Esophagus mucosa (tissue), 1 donor: Measurements from ENCODE around the gene DOCK3. TPM values are rescaled to one million over a fixed set of nuclear protein-coding genes. Genes with fewer than 3 reads are reported as not detected.
A peak's percentile ranks its signal among the peaks of the same experiment; 100 is the strongest.

ENCODE experiments used
- ATAC-seq: fragments of 200-7000 bp; cut with Tn5 transposase; one replicate; pipeline ENCODE4 v1.9.1; 2020
- total RNA-seq: library from RNA; stranded (reverse); gene quantifications from one replicate; pipeline ENCODE4 v1.2.4, GENCODE V29; 2023
- donor health status: DM: yes; HTN: yes; CAD: no.

DOCK3 gene, protein sequence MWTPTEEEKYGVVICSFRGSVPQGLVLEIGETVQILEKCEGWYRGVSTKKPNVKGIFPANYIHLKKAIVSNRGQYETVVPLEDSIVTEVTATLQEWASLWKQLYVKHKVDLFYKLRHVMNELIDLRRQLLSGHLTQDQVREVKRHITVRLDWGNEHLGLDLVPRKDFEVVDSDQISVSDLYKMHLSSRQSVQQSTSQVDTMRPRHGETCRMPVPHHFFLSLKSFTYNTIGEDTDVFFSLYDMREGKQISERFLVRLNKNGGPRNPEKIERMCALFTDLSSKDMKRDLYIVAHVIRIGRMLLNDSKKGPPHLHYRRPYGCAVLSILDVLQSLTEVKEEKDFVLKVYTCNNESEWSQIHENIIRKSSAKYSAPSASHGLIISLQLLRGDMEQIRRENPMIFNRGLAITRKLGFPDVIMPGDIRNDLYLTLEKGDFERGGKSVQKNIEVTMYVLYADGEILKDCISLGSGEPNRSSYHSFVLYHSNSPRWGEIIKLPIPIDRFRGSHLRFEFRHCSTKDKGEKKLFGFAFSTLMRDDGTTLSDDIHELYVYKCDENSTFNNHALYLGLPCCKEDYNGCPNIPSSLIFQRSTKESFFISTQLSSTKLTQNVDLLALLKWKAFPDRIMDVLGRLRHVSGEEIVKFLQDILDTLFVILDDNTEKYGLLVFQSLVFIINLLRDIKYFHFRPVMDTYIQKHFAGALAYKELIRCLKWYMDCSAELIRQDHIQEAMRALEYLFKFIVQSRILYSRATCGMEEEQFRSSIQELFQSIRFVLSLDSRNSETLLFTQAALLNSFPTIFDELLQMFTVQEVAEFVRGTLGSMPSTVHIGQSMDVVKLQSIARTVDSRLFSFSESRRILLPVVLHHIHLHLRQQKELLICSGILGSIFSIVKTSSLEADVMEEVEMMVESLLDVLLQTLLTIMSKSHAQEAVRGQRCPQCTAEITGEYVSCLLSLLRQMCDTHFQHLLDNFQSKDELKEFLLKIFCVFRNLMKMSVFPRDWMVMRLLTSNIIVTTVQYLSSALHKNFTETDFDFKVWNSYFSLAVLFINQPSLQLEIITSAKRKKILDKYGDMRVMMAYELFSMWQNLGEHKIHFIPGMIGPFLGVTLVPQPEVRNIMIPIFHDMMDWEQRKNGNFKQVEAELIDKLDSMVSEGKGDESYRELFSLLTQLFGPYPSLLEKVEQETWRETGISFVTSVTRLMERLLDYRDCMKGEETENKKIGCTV (N-terminal part only)
- 0.84 TPM for total RNA-seq

DNA sequence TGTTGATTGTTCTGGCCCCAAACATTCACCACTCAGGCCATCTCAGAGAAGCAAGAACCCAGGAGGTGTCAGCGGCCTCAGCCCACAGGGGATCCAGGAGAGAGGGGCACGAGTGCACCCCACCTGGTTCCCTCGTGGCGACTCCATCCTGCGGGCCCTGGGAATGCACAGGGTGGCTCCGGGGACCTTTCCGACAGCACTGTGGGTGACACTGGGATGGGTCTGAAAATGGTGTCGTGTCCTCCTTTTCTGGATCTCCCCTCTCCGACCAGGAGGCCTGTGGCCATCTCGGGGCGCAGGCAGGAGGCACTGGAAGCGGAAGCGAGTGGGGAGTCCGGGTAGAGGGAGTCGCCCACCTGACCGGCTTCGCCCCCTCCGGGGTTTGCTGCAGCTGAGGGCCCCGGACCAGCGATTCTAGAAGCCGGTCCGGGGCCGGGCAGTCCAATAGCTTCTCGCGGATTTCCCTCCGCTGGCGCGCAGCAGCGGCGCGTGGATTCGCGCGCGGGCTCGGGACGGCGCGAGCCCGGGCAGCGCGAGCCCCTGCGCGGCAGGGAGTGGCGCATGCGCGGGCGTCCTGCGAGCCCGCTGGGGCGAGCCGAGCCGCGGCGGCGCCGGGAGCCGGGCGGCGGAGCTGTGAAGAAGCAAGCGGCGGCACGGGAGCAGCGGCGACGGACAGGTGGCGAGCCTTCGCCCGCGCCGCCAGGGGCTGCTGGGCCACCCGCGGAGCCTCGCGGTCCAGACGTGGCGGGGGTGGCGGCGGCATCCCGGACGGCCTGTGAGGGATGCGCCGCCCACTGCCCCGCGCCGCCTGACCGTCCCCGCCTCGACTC lies at the start of gene DOCK3:
Gene DOCK3, plus strand, starts transcription at position 579 of the 830 bp plus-strand sequence. CDS start 337 bp downstream, outside the sequence.
- ATAC-seq = peak; percentile 85

GRCh38 chr3:50625231-50626182 lies 49.2 kb upstream of the DOCK3 start:
- no peak for ATAC-seq

- no peak for ATAC-seq
Measured at GRCh38 chr3:50626401-50626800, 48.3 kb upstream of the DOCK3 start.

- ATAC-seq = peak; percentile 89
Measured at GRCh38 chr3:50627407-50628051, 47.2 kb upstream of the DOCK3 start.

GRCh38 chr3:50628601-50629000 lies 46.1 kb upstream of the DOCK3 start:
- ATAC-seq = no peak

DNA sequence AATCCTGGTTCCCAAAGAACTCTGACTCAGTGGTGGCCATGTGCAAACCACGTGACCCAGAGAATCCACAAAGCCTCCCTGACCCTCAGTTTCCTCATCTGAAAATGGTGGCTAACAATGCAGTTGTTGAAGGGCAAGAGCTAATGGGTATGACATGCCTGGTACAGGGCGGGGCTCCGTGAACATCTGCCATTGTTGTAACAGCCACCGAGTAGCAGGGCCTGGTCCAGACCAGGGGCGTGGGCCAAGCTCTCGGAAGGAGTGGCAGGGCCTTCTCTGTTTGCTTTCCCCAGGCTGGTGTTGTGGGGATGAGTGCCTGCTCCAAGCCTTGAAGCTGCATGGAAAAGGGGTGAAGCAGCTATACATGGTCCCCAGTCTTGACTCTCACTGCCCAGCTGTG lies 44.3 kb upstream of the DOCK3 start:
- peak; percentile 66 for ATAC-seq

DNA sequence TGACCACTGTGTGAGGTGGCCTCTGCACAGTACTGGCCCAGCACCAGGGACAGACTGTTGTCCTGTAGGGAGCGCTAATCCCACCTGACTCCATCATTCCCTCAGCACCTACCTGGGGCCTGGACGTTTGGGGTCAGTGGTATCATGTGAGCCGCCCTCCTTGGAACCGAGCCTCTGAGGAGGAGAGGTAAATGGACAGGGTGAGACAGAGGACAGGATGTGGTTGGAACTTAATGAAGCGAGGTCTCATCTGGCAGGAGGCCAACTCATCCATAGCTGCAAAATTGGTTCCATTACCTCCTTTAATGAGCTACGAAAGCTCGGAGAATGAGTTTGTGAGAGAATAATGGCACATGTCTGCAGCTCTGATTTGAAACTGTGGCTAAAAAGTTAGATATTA lies 43.9 kb upstream of the DOCK3 start:
- no peak for ATAC-seq

- ATAC-seq = no peak
Measured at GRCh38 chr3:50632450-50632849, 42.3 kb upstream of the DOCK3 start.

- no peak for ATAC-seq
Measured at GRCh38 chr3:50633230-50633790, 41.4 kb upstream of the DOCK3 start.

DNA sequence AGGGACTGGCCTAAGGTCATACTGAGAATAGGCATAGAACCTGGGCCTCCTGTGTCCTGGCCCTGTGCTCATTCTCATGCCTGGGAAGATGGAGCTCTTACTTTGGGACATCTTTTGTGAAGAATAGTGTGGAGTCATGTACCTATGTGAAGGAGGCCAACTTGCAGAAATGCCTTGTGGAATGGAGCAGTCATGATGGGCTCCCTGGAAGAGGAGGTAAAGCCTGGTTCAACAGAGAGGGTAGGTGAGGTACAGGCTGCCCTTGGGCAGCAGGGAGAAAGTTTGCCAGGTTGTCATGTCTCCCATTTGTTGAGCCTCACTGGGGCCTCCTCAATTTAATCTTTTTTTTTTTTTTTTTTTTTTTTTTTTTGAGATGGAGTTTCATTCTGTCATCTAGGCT lies 39.7 kb upstream of the DOCK3 start:
- no peak for ATAC-seq

DNA sequence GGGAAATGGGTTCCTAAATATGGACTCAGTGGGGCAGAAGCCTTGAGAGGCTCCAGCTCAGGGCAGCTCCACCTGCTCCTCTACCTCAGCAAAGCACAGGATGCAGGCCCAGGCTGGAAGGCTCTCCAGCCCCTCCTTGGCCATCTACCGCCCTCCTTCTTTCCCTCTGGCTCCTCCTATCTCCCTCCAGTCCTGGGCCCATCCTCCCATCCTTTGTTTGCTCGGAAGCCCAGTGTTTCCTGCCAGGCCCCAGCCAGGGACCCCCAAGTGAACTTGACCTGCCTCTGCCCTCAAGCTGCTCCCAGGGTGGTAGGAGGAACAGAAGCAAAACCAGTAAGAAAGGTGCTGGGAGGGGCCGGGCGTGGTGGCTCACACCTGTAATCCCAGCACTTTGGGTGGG lies 37.7 kb upstream of the DOCK3 start:
- no peak for ATAC-seq

DNA sequence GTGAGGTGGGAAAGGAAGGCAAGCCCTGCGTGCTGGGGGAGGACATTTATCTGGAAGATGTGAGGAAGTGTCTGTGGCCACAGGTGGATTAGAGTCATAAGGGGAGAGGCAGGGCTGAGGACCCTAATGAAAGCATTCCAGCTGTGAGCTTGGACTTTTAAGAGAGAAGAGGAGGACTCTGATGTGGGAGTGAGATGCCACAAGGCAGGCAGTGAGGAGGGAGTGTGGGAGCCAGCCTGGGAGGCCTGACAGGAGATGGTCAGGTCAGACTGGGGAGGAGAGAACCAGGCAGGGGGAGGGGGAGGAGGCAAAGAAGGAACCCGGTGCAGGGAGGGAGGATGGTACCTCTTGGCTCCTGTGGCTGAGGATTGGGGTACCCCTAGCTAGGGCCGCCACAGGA lies 36.8 kb upstream of the DOCK3 start:
- no peak for ATAC-seq

- peak; percentile 15 for ATAC-seq
Measured at GRCh38 chr3:50639055-50639494, 35.7 kb upstream of the DOCK3 start.

GRCh38 chr3:50642382-50642781 lies 32.3 kb upstream of the DOCK3 start:
- ATAC-seq = no peak

GRCh38 chr3:50644561-50644960 lies 30.2 kb upstream of the DOCK3 start:
- ATAC-seq = no peak

DNA sequence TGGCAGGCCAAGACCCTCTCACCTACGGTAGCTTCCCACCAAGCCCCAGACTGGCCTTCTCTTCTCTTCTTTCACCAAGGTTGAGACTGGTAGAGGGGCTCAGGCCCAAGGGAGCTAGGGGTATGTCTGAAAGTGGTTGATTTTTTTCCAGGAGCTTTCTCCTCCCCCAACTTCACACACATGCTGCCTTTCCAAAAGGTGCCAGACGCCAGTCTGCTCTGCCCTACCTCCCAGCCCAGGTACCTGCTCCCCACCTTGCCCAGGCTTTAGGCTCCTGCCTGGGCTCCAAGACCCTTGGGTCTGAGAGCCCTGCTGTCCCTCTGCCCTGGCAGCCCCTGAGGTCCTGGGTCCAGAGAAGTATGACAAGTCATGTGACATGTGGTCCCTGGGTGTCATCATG lies 29.3 kb upstream of the DOCK3 start:
- ATAC-seq = no peak

GRCh38 chr3:50648313-50648712 lies 26.4 kb upstream of the DOCK3 start:
- no peak for ATAC-seq

- no peak for ATAC-seq
Measured at GRCh38 chr3:50648944-50649343, 25.8 kb upstream of the DOCK3 start.

DNA sequence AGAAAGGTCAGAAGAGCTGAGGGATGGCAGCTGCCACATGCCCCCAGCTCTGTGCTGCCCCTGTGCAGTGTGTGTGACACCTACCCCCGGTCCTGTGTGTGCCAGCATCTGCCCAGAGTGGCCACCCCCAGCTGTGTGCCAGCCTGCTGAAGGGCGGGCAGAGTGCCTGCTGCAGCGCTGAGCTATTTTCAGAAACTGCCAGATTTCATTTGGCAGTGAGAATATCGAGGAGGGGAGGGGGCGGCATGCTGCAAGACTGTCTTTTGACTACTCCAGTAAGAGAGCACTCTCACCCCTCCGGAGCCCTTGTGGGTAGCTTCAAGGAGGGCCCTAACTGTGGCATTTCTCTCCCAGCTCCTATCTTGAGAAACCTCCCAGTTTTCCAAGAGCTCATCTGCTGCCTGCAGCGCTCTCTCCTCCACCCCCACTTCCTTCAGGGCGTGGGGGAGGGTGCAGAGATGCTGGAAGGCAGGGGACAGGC lies 25.2 kb upstream of the DOCK3 start:
- ATAC-seq = no peak

- no peak for ATAC-seq
Measured at GRCh38 chr3:50650018-50650417, 24.7 kb upstream of the DOCK3 start.
